ENCODE measurements around the gene SUGP2.
"Not testable (repeated sequence)": the region's sequence is repeated elsewhere in the genome, so short reads cannot be mapped to it uniquely, and the experiment has no call there.

SUGP2 gene

DNA sequence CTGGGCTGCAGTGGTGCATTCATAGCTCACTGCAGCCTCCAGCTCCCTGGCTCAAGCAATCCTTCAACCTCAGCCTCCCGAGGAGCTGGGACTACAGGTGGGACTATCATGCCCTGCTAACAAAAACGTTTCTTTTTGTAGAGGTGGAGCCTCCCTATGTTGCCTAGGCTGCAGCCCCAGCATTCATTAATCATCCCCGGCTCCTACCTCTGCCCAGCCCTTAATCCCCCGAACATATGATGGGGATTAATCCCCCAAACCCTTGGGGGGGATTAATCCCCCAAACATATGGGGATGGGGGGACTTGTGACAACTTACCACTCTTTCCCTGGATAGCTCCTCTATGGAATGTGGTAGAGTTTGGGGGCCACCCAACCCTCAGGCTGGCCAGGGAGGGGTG is 45.9 kb downstream of the SUGP2 start:
- no peak for DNase-seq

DNA sequence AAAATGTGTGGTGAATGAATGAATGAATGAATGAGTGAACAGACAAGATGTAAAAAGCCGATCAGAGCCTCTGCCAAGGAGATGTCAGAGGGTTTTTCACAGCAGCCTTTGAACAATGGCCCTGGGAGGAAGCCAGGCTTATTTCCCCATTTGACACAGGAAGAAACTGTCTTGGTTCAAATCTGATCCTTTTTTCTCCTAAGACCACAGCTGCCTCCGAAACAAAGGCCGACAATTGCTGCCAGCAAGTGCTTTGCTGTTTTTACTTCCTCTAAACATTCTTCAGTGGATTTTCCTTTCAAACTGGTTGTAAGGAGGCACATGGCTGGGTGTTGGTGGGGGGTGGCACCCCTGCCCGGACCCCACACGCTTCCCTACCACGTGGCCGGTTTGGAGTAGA is 48.1 kb downstream of the SUGP2 start:
- DNase-seq = no peak

DNA sequence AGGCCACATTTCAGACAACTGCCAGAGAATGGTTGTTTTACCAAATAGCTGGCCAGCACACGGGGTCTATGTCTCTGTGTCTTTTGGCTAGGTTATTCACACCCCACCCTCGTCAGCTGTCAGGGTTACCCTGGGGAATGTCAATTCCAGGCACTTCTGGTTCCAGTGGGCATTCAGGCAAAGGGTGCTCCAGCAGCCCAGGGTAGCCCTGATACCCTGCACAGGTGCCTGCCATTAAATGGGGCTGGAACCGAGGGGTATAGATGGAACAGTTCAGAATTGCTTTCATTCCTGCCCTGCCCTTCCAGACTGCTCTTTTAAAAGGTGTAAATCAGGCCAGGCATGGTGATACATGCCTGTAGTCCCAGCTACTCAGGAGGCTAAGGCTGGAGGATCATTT is 49.1 kb downstream of the SUGP2 start:
- DNase-seq = no peak

GRCh38 chr19:18982669-18983068 is 50.6 kb downstream of the SUGP2 start:
- no peak for DNase-seq

GRCh38 chr19:18980432-18981020 is 52.8 kb downstream of the SUGP2 start:
- no peak for DNase-seq

- DNase-seq = no peak
These were observed 54.7 kb downstream of the SUGP2 start for GRCh38 chr19:18978616-18979015.

- no peak for DNase-seq
These were observed 57.4 kb downstream of the SUGP2 start for GRCh38 chr19:18975869-18976268.

GRCh38 chr19:18975011-18975410 is 58.3 kb downstream of the SUGP2 start:
- DNase-seq = no peak

GRCh38 chr19:18972851-18973250 is 60.5 kb downstream of the SUGP2 start:
- DNase-seq = no peak

GRCh38 chr19:18972301-18972811 is 61.0 kb downstream of the SUGP2 start:
- no peak for DNase-seq

DNA sequence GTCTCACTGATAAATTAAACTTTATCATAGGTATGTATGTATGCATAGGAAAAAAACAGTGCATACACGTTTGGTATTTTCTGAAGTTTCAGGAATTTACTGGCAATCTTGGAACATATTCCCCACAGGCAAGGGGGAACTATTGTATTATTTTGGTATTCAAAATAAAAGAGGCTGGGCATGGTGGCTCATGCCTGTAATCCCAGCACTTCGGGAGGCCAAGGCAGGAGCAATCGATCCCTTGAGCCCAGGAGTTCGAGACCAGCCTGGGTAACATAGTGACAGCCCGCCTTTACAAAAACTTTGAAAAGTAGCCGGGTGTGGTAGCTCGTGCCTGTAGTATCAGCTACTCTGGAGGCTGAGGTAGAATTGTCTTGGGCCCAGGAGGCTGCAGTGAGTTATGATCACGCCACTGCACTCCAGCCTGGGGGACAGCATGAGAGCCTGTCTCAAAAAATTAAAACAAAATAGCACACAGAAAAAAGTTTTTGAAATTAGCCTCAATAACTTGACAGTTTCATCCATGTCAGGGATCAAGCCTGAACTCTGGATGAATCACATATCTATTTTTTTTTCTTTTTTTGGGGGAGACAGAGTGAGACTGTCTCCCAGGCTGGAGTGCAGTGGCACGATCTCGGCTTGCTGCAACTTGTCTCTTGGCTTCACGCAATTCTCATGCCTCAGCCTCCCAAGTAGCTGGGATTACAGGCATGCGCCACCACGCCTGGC is 63.2 kb downstream of the SUGP2 start:
- no peak for DNase-seq

DNA sequence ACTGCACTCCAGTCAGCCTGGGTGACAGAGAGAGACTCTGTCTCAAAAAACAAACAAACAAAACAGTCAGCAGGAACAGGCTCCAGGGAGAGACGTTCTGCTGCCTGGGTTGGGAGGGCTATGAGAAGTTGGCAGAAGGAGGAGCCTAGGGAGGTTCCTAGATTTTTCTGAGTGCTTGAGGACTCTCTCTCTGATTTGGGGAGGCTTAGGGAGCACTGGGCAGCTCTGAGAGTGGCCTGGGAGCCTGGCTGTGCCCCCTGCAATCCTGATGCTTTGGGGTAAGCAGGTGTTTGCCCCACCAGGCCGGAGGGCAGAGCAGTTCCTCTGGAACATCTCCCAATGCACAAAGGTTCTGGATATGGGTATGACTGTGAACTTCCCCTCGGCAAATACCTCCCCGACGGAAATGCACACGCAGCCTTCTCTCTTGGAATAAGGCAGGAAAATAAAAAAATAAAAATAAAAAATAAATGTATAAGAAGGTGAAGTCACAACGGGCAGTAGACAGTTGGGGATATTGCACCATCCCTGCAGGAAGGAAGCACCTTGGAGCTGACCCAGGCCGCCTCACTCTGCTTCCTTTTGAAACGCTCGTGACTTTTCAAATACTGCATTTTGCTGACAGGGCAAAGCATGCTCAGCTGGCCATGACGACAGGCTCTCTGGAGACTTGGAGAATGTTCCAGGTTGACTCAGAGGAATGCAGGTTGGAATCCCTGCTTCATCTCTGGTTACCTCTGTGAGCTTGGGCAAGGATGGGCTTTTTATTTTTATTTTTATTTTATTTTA is 65.8 kb downstream of the SUGP2 start:
- no peak for DNase-seq

DNA sequence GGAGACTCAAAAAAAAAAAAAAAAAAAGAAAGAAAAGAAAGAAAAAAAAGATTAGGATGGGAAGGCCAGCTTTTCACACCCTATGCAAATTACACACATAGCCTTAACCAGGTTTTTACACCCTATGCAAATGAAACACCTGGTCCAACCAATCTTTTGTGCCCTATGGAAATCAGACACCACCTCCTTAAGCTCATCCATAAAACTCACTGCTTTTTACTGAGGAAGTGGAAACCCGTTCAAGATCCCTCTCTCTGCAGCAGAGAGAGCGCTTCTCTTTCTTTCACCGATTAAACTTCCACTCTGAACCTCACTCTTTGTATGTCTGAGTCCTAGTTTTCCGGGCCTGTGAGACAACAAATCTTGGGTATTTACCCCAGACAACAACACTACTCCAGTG is 67.0 kb downstream of the SUGP2 start:
- no peak for DNase-seq

DNA sequence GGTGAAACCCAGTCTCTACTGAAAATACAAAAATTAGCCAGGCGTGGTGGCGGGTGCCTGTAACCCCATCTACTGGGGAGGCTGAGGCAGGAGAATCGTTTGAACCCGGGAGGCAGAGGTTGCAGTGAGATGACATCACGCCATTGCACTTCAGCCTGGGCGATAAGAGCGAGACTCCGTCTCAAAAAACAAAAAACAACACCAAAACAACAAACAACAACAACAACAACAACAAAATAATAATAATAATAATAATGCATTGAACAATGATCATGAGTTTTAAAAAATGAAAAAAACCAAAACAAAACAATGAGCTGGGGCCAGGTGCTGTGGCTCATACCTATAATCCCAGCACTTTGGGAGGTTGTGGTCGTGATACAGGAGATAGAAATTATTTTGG is 69.2 kb downstream of the SUGP2 start:
- no peak for DNase-seq

GRCh38 chr19:18961767-18962620 is 71.3 kb downstream of the SUGP2 start:
- no peak for DNase-seq

- DNase-seq = no peak
These were observed 72.9 kb downstream of the SUGP2 start for GRCh38 chr19:18960370-18960769.

- DNase-seq = no peak
These were observed 78.3 kb downstream of the SUGP2 start for GRCh38 chr19:18955042-18955441.

- no peak for DNase-seq
These were observed 79.2 kb downstream of the SUGP2 start for GRCh38 chr19:18954094-18954493.

DNA sequence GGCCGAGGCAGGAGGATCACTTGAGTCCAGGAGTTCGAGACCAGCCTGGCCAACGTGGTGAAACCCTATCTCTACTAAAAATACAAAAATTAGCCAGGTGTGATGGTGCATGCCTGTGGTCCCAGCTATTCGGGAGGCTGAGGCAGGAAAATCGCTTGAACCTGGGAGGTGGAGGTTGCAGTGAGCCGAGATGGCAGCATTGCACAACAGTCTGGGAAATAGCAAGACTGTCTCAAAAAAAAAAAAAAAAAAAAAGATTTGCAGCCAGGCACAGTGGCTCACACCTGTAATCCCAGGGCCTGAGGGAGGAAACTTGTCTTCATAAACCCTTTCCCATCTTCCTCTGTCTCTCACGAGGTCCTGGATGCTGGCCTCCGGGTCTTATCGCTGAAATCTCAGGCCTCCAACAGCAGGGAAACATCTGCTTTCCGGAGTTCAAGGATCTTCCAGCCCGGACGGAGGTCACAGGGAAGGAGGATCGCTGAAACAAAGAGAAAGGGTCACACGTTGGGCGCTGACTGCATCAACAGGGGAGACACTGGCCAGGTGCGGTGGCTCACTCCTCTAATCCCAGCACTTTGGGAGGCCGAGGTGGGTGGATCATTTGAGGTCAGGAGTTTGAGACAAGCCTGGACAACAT is 80.8 kb downstream of the SUGP2 start:
- DNase-seq = not testable (repeated sequence)

GRCh38 chr19:18951721-18952281 is 81.5 kb downstream of the SUGP2 start:
- no peak for DNase-seq

DNA sequence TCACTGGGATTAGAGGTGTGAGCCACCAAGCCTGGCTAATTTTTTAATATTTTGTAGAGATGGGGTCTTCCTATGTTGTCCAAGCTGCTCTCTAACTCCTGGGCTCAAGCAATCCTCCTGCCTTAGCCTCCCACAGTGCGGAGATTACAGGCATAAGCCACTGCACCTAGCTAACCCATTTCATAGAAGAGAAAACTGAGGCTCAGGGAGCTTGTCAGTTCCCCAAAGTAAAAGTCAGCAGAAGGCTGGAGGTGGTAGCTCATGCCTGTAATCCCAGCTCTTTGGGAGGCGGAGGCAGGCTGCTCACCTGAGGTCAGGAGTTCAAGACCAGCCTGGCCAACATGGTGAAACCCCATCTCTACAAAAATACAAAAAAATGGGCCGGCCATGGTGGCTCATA is 83.5 kb downstream of the SUGP2 start:
- DNase-seq = no peak

GRCh38 chr19:18948976-18949356 is 84.4 kb downstream of the SUGP2 start:
- DNase-seq = no peak
